WTC11 (cell line): ENCODE results near the gene COPS3. TPM values are rescaled to one million over a fixed set of nuclear protein-coding genes. Genes with fewer than 3 reads are reported as not detected.

Experiments
- ATAC-seq: fragments of 200-7000 bp; cut with Tn5 transposase; 2 replicates; pipeline ENCODE4 v1.10.0; 2021; ENCODE audit warnings: mild to moderate bottlenecking, moderate library complexity
- CTCF ChIA-PET: fragments of 300-600 bp; sonication (Branson Sonifier 250); formaldehyde crosslinking; loops from one replicate; lab custom pipeline; 2021; ENCODE audit warnings: antibody characterized with exemption; lab: Charles Lee
- POLR2A ChIA-PET: fragments of 350-600 bp; sonication (Branson Sonifier 250); formaldehyde crosslinking; loops from one replicate; lab custom pipeline; 2021; ENCODE audit warnings: antibody characterized with exemption; lab: Charles Lee
- DNase-seq: peaks from one replicate; pipeline ENCODE4 v3.0.0; 2021; ENCODE audit warnings: low spot score
- H3K27ac Mint-ChIP-seq: 2 replicates; pipeline ENCODE4 v1.8.0; 2021; ENCODE audit warnings: mixed read lengths
- H3K27me3 Mint-ChIP-seq: 2 replicates; pipeline ENCODE4 v1.8.0; 2021; ENCODE audit warnings: low read depth, mild to moderate bottlenecking, moderate library complexity, mixed read lengths
- H3K36me3 Mint-ChIP-seq: 2 replicates; pipeline ENCODE4 v1.8.0; 2021; ENCODE audit warnings: mixed read lengths
- H3K4me1 Mint-ChIP-seq: 2 replicates; pipeline ENCODE4 v1.8.0; 2022; ENCODE audit warnings: mixed read lengths
- H3K4me3 Mint-ChIP-seq: 2 replicates; pipeline ENCODE4 v1.8.0; 2021; ENCODE audit warnings: mild to moderate bottlenecking, moderate library complexity, mixed read lengths
- H3K9me3 Mint-ChIP-seq: 2 replicates; pipeline ENCODE4 v1.8.0; 2021; ENCODE audit warnings: mixed read lengths
- ATF1 ChIP-seq: sonication (generic); formaldehyde crosslinking; IDR thresholded peaks from 2 replicates; pipeline ENCODE4 v1.8.1; 2023; ENCODE audit warnings: mild to moderate bottlenecking, moderate library complexity, missing genetic modification reagents
- ATF3 ChIP-seq: sonication (generic); formaldehyde crosslinking; conservative IDR thresholded peaks from 2 replicates; pipeline ENCODE4 v1.8.1; 2022; ENCODE audit warnings: mild to moderate bottlenecking, missing genetic modification reagents
- CDX4 ChIP-seq: fragments of 250-450 bp; sonication (Bioruptor Pico); IDR thresholded peaks from 2 replicates; pipeline ENCODE4 v1.9.0; 2021; ENCODE audit warnings: moderate library complexity, mild to moderate bottlenecking, inconsistent platforms, borderline replicate concordance
- EMX1 ChIP-seq: fragments of 250-450 bp; sonication (Bioruptor Pico); IDR thresholded peaks from 2 replicates; pipeline ENCODE4 v1.8.0; 2021; ENCODE audit warnings: mild to moderate bottlenecking
- FOXJ3 ChIP-seq: sonication (generic); formaldehyde crosslinking; IDR thresholded peaks from 2 replicates; pipeline ENCODE4 v1.9.0; 2021; ENCODE audit warnings: missing genetic modification reagents, mild to moderate bottlenecking, borderline replicate concordance
- JAZF1 ChIP-seq: fragments of 250-450 bp; sonication (Bioruptor Pico); IDR thresholded peaks from 2 replicates; pipeline ENCODE4 v1.9.0; 2021; ENCODE audit warnings: moderate library complexity, mild to moderate bottlenecking, inconsistent platforms
- JUN ChIP-seq: sonication (generic); formaldehyde crosslinking; IDR thresholded peaks from 2 replicates; pipeline ENCODE4 v1.8.0; 2023; ENCODE audit warnings: mild to moderate bottlenecking, missing genetic modification reagents
- KAT7 ChIP-seq: sonication (generic); formaldehyde crosslinking; IDR thresholded peaks from 2 replicates; pipeline ENCODE4 v1.8.1; 2023; ENCODE audit warnings: missing genetic modification reagents, mild to moderate bottlenecking, borderline replicate concordance
- MAX ChIP-seq: sonication (generic); formaldehyde crosslinking; IDR thresholded peaks from 2 replicates; pipeline ENCODE4 v1.8.0; 2022; ENCODE audit warnings: mild to moderate bottlenecking, missing genetic modification reagents
- NFATC4 ChIP-seq: fragments of 250-450 bp; sonication (Bioruptor Pico); IDR thresholded peaks from 2 replicates; pipeline ENCODE4 v1.9.0; 2021; ENCODE audit warnings: mild to moderate bottlenecking
- NFE2L1 ChIP-seq: sonication (generic); formaldehyde crosslinking; IDR thresholded peaks from 2 replicates; pipeline ENCODE4 v1.8.1; 2023; ENCODE audit warnings: missing genetic modification reagents
- NR3C1 ChIP-seq: sonication (generic); formaldehyde crosslinking; conservative IDR thresholded peaks from 2 replicates; pipeline ENCODE4 v1.8.1; 2023; ENCODE audit warnings: low read depth, mild to moderate bottlenecking, missing genetic modification reagents
- PRDM15 ChIP-seq: sonication (generic); formaldehyde crosslinking; IDR thresholded peaks from 2 replicates; pipeline ENCODE4 v1.8.0; 2022; ENCODE audit warnings: missing genetic modification reagents
- PREB ChIP-seq: sonication (generic); formaldehyde crosslinking; IDR thresholded peaks from 2 replicates; pipeline ENCODE4 v1.8.1; 2022; ENCODE audit warnings: mild to moderate bottlenecking, missing genetic modification reagents, moderate library complexity, borderline replicate concordance
- TP53 ChIP-seq: sonication (generic); formaldehyde crosslinking; IDR thresholded peaks from 2 replicates; pipeline ENCODE4 v1.8.1; 2023; ENCODE audit warnings: mild to moderate bottlenecking, missing genetic modification reagents
- USF2 ChIP-seq: sonication (generic); formaldehyde crosslinking; IDR thresholded peaks from 2 replicates; pipeline ENCODE4 v1.8.1; 2023; ENCODE audit warnings: mild to moderate bottlenecking, missing genetic modification reagents, moderate library complexity
- ZNF396 ChIP-seq: fragments of 250-450 bp; sonication (Bioruptor Pico); IDR thresholded peaks from 2 replicates; pipeline ENCODE4 v1.8.0; 2021; ENCODE audit warnings: mild to moderate bottlenecking, moderate library complexity, borderline replicate concordance
- ZNF425 ChIP-seq: fragments of 250-450 bp; sonication (Bioruptor Pico); conservative IDR thresholded peaks from 2 replicates; pipeline ENCODE4 v1.9.0; 2021; ENCODE audit warnings: mild to moderate bottlenecking
- ZNF512 ChIP-seq: sonication (generic); formaldehyde crosslinking; IDR thresholded peaks from 2 replicates; pipeline ENCODE4 v1.8.1; 2022; ENCODE audit warnings: missing genetic modification reagents, borderline replicate concordance
- total RNA-seq: library from RNA; stranded (reverse); gene quantifications from 3 replicates; pipeline ENCODE4 v1.2.3, GENCODE V29; 2021

COPS3 gene
- total RNA-seq, 1 experiment from 2014 or later = 78.3 TPM

GRCh38 chr17:17204041-17204591 is 76.9 kb downstream of the COPS3 start:
- H3K36me3 Mint-ChIP-seq = no peaks in the 10 kb centered on the region
- CTCF ChIA-PET = no interaction called here
- no peak for TF ChIP-seq NFE2L1 (CRISPR knock-in tag)
- TF ChIP-seq KAT7 = no peak
- no peak for TF ChIP-seq CDX4 (CRISPR knock-in tag)
- no peak for TF ChIP-seq MAX (CRISPR knock-in tag)
- no peak for TF ChIP-seq FOXJ3 (CRISPR knock-in tag)
- no peak for TF ChIP-seq ZNF512
- no peak for TF ChIP-seq NR3C1 (CRISPR knock-in tag)
- no peak for TF ChIP-seq EMX1
- TF ChIP-seq ZNF425 = no peak
- TF ChIP-seq, all 79 proteins: peak for 0
- no peaks in the 10 kb centered on the region for H3K9me3 Mint-ChIP-seq
- DNase-seq (no peak), ATAC-seq (no peak)
- H3K4me1 Mint-ChIP-seq = no peaks in the 10 kb centered on the region
- no peak overlapping the region for H3K27ac Mint-ChIP-seq
- H3K27me3 Mint-ChIP-seq = peaks cover 7% of the 10 kb centered on the region
- POLR2A ChIA-PET = no interaction called here
- no peak overlapping the region for H3K4me3 Mint-ChIP-seq

GRCh38 chr17:17203173-17203730 is 77.8 kb downstream of the COPS3 start:
- DNase-seq (no peak), ATAC-seq (no peak)
- H3K27ac Mint-ChIP-seq = no peak overlapping the region
- no peaks in the 10 kb centered on the region for H3K36me3 Mint-ChIP-seq
- H3K27me3 Mint-ChIP-seq = peaks cover 7% of the 10 kb centered on the region
- no peak overlapping the region for H3K4me3 Mint-ChIP-seq
- POLR2A ChIA-PET = no interaction called here
- no peaks in the 10 kb centered on the region for H3K4me1 Mint-ChIP-seq
- TF ChIP-seq NFATC4 (no peak), ZNF396 (CRISPR knock-in tag) (no peak), CDX4 (CRISPR knock-in tag) (no peak), PRDM15 (CRISPR knock-in tag) (no peak), NFE2L1 (CRISPR knock-in tag) (no peak), USF2 (CRISPR knock-in tag) (no peak), JAZF1 (CRISPR knock-in tag) (no peak), KAT7 (no peak), PREB (CRISPR knock-in tag) (no peak), TP53 (CRISPR knock-in tag) (no peak), JUN (CRISPR knock-in tag) (no peak), ATF3 (CRISPR knock-in tag) (no peak), ATF1 (CRISPR knock-in tag) (no peak), ZNF512 (no peak)
- TF ChIP-seq, all 79 proteins: peak for 0
- CTCF ChIA-PET = no interaction called here
- no peaks in the 10 kb centered on the region for H3K9me3 Mint-ChIP-seq
